ENCODE data around the gene SOCS1.

Gene SOCS1

DNA sequence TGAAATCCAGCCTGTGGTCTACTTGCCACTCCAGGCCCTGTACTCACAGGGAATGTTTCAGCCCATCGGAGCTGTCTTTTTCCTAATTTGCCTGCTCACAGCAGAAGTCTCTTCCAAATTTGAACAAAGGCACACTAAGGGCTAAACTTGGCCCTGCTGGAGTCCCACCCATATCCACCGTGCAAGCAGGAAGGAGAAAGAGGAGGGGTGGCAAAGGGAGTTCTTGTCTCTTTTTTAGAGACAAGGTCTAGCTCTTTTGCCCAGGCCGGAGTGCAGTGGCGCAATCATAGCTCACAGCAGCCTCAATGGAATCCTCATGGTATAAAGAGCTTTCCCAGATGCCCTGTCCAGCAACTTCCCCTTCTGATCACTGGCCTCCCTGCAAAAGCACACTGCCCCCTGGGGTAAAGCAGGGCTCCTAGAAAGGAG lies 27.8 kb upstream of the SOCS1 start:
- DNase-seq = no peak

DNA sequence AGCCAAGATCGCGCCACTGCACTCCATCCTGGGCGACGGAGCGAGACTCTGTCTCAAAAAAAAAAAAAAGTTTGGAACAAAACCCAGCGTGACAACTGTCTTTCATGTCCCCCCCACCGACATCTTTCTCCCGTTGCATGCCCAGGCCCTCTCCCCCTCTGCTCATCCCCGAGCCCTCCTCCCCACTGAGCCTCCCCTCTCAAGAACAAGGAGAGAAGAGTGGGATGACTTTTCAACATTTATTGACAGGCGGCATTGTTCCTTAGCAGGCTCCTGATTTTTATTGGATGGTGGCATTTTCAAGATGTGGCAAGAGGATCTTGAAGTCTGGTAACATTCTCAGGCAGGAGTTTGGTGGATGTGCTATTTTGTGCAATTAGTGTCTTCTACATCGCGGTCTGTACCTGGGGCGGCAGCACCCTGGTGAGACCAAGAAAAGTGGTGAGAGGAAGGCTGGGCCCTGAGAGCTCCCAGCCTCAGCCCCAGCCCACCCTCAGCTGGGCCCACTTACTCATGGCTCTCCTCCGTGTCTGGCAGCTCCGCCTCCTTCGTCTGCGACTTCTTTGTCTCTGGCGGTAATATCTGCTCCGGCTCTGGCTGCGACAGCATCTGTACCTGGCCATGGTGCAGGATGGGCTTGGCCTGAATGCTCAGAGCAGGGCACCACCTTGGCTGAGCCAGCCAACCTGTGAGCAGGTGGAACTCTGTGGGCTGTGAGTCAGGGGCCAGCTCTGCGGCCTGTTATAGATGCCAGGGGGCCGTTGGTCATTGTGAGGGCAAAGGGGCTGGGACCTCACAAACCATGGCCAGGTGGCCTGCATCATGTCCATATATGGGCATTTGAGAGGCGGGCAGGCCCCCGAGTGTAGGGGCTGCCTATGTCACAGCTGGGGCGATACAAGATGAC lies 24.9 kb upstream of the SOCS1 start, which contains the start of gene PRM1:
Gene PRM1, minus strand, starts transcription at position 715 of the 907 bp plus-strand sequence. Its CDS starts 92 bp downstream, at position 623.
- DNase-seq = no peak

DNA sequence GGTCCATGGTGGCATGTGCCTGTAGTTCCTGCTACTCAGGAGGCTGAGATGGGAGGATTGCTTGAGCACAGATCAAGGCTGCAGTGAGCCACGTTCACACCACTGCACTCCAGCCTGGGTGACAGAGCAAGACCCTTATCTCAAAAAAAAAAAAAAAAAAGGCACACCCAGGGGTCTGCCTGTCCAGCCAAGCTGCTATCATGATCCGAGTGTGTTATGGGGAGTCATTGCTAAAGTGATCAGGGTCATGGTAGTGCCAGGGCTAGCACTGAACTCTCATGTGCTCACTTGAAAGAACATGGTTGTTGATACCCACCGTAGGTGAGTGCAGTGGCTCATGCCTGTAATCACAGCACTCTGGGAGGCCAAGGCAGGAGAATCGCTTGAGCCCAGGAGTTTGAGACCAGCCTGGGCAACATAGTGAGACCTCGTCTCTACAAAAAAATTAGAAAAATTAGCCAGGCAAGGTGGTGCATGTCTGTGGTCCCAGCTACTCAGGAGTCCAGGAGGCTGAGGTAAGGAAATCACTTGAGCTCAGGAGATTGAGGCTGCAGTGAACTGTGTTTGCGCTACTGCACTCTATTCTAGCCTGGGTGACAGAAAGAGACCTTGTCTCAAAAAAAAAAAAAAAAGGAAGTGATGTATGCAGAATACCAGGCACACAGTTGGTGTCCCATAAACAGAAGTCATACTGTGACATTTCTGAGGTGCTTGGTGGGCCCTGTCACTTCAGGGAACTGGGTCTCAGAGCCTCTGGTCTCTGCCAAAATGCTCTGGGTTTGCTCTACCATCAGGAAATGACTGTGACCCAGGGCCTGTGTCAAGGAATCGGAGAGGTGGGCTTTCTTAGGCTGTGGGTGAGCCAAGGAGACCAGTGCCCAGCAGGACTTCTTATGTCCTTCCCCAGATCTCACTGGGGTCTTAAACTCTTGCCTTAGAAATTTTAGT lies 23.0 kb upstream of the SOCS1 start:
- DNase-seq = no peak

DNA sequence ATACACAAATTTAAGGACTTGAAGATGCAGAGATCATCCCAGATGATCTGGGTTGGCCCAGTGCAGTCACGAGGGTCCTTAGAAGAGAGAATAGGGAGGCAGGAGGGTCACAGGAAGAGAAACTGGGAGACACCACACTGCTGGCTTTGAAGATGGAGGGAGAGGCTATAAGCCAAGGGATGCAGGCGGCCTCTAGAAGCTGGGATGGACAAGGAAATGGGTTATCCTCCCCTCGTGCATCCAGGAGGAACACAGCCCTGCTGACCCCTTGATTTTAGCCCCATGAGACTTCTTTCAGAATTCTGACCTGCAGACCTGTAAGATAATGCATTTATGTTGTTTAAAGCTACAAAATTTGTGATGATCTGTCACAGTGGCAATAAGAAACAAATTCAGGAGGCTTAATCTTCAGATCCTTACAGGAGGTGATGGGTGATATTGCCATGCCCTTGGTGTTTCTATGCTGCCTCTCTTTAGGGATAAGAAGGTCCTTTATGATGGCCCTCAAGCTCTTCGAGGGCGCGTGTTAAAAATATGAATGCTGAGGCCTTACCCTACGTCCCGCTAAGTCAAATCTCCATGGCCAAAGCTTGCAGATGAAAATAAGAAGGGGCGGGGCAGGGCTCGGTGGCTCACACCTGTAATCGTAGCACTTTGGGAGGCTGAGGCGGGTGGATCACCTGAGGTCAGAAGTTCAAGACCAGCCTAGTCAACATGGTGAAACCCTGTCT lies 21.8 kb upstream of the SOCS1 start:
- no peak for DNase-seq

DNA sequence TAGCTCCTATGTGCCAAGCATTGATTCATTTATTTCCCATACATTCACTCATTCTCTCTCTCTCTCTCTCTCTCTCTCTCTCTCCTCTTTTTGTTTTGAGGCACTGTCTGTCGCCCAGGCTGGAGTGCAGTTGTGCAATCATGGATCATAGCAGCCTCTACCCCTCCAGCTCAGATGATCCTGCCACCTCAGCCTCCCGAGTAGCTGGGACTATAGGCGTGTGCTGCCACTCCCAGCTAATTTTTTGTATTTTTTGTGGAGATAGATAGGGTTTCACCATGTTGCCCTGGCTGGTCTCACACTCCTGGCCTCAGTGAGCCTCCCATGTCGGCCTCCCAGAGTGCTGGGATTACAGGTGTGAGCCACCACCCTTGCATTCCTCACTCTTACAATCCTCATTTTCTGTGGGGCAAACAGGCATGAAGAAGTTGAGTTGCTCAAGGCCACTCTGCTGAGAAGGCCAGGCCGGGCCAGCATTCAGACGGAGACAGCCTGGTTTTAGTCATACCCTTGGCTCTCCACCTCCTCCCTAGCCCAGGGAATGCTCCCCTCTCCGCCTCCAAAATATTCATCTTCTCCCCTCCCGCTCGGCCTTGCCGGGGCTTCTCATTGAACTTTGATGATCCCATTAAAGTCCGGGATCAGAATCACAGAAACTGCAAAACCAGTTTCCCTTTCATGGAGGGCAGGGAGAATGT lies 21.0 kb upstream of the SOCS1 start:
- no peak for DNase-seq

DNA sequence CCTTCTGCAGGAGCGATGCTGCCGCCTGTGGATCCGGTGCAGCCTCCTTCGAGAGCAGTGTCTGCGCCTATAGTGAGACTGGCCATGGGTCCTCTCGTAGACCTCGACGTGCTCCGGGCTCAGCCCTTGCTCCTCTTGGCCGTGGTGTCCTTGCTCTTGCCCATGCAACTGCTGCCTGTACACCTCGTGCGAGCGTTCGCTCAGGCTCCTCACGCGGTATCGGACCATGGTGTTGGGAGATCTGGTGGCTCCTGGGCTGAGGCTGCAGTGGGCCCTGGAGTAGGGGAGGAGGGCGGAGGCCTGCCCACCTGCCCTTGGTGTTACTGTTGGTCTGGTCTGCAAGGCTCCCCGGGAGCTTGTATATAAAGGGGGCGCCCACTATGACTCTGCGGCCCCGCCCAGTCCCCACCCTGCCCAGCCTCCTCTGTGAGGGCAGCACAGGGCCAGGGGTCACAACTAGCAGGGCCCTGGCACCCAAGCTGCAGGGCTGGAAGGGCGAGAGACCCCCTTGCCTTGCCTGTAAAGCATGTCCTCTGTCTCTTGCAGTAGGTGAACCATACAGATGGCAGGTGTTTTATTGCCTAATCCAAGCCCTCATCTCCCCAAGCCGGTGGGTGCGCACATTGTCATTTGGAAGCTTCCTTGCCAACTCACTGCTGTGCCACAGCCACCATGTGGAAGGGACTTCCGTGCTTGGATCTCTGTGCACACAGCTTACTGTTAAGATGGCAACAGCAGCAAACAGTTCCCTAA lies 20.3 kb upstream of the SOCS1 start, which contains the start of gene PRM2:
Gene PRM2, minus strand, starts transcription at position 338 of the 753 bp plus-strand sequence. Its CDS starts 110 bp downstream, at position 228.
- DNase-seq = no peak

DNA sequence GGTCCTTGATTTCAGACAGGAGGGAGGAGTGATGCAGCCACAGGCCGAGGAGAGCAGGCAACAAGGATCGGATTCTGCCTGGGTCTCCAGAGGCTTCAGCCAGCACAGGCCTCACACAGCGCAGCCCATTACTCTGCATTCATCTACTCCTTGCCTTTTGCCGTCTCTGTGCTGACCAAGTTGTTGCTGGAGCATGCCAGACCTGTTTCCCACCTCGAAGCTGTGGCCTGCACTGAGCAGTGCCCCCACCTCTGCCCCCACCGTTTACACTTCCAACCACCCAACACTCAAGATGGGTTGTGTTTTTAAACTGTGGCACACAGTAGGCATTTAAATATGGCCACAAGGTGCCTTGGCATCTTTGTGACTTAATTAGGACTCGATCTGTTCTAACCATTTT lies 19.0 kb upstream of the SOCS1 start:
- DNase-seq = no peak

DNA sequence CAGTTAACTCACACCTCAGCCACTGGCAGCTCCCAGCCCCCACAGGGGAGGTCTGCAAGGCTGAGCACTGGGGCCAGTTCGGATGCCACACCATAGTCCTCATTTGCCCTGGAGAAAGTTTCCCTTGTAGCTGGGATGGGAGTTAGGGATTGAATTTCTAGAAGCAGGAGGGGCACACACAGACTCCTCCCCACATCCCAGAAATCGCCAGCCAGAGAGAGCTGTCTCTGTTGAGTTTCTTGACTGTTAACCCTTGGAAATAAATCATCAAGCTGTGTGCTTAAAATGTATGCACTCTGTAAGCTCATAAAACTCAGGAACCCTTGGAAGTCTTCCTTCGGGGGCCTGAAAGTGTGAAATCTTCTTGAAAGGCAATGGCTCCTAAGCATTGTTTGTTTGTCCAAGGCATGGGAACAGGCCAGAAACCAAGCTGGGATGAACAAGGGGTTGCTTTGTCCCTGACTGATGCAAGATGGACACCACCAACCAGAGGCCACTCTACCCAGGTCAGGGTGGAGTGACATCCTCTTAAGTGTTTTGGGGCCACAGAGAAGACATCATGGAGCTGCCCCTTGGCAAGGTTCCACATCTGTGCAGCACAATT lies 17.8 kb upstream of the SOCS1 start:
- no peak for DNase-seq

DNA sequence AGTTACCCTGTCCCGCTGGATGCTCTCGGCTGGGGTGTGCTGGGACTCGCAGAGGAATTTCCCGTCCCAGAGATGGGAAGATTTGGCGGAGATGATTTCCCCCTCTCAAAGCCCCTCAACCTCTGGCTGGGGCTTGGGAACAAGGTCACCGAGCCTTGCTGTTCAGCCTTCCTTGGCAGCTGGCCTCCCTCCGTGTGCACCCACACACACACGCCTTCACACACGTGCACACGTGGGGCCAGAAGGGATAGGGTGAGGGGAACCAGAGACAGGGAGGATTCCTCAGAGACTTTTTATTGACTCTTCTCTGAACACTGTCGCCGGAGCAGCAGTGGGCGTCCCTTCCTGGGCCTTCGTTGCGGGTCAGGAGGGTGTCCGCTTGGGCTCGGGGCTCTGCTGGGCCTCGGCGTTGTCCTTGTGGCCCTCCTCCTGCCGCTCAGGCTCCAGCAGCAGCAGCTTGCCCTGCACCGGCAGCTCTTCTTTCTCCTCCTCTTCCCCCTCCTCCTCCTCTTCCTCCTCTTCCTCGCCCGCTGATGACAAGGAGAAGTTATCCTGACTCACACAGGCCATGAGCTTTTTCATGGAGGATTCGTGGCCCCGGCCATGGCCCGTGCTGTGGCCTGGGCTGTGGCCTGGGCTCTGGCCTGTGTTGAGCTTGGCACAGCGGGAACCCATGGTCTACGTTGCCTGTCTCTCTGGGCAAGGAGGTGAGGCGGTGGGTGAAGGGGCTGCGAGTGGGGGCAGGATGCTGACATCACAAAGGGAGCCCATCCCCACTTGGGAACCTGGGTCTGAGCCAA lies 17.1 kb upstream of the SOCS1 start, which contains the start of gene PRM3:
Gene PRM3, minus strand, starts transcription at position 709 of the 800 bp plus-strand sequence. Its CDS starts 34 bp downstream, at position 675.
- DNase-seq = no peak

DNA sequence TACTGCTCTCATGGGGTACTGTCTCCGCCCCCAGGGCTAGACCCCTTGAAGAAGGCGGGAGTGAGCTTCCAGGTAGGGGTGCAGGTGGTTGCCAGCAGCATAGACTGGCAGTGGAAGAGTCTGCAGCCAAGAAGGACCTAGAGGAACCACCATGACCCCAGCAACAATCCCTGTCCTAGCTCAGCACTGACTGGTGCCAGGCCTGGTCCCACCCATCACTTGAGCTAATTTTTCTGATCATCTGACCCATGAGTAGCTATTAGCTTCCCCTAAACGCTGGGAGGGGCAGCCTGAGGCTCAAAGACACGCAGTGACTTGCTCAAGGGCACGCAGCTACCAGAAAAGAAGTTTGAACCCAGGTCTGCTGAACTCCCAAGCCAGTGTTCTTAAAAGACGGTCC lies 16.5 kb upstream of the SOCS1 start:
- no peak for DNase-seq

DNA sequence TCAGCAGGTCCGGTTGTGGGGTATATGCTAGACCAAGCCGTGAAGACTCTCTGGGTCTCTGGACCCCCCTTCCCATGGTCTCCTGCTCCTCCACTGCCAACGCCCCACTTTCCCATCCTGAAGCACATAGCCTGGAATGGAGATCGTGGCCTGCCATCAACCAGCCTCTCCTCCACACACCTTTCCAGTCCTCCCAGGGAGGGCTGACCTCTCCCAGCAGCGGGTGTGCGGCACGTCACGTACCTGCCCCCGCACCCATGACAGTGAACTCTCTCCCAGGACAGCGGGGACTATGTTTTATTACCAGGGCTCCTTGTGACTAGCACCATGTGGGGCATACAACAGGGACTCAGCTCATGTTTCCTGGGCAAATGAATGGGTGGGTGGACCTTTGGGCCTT lies 15.6 kb upstream of the SOCS1 start:
- DNase-seq = no peak

DNA sequence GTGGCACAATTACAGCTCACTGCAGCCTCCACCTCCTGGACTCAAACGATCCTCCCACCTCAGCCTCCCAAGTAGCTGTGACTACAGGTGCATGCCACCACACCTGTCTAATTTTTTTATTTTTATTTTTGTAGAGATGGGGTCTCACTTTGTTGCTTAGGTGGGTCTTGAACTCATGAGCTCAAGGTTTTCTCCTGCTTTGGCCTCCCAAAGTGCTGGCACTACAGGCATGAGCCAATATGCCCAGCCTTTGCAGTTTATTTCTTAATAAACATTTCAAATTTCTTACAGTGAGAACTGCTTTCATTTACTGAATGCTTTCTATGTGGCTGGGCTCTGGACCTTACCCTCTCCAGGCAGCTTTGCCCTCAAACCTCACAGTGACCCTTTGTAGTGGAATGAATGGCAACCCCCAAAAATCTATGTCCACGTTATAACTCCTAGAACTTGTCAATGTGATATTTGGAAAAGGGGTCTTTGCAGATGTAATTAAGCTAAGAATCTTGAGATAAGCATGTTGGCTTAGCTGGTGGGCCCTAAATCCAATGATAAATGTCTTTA lies 14.7 kb upstream of the SOCS1 start:
- DNase-seq = no peak

DNA sequence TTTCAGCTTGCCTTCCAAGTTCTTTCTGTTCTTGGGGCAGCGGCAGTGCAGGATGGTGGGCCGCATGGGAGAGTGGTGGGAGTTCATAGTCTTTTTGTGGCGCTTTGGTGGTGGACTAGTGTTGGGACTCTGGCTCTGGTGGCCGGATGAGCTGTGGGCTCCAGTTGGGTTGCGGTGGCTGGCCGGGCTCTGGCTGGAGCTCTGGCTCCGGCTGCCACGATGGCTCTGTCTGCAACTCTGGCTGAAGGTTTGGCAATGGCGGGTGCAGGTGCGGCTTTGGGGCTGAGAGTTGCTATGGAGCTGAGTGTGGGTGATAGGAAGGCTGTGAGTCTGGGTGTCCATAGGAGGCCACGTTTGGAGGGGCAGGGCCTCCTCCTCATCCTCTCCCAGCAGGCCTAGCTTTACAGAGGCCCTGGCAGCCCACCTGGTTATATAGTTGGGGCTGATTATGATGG lies 12.9 kb upstream of the SOCS1 start, which contains the start of gene TNP2:
Gene TNP2, minus strand, starts transcription at position 405 of the 455 bp plus-strand sequence. Its CDS starts 63 bp downstream, at position 342.
- no peak for DNase-seq

DNA sequence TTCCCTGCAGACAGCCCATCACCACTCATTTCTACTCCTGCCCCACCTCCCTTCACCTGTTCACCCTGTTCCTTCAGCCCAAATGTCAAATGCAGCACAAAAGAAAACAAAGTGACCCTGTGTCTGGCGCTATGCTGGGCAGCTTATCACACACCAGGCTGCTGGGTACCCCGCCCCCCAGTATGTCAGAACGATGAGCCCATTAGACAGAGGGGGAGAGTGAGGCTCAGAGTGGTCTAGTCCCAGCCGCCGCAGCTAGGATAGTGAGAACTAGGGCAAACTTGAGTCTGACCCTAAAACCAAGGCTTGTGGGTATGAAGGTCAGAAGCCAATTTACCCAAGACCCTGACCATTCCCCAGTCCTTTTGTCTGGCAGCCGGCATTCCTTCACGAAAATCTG lies 9.1 kb upstream of the SOCS1 start:
- DNase-seq = no peak

DNA sequence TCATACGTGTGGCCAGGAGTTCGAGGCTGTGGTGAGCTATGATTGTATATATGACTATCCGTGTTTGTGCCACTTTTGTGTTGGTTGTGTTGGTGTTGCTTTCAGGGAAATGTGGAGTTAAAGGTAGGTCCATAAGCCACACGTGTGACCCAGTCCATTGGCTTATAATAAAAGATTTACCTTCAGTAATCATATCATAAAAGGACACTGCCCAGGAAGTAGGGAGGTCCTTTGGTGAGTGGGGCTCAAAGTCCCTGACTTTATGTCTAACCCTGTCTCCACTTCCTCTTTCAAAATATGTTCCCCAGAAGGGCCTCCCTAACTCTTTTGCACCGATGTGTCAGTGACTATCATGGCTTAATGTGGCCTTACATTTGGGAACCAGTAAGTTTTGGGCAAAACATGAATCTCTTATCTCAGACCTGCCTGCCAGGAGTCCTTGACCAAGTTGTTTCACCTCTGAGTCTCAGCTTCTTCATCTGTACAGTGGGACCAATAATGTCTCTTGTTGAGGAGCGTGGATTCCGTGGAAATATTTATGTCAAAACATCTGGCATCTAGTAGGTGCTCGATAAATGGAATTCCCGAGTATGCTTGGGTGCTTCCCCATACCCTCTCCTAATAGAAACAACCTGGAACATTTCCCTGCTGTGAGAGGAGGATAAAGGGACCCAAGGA lies 8.3 kb upstream of the SOCS1 start:
- no peak for DNase-seq

DNA sequence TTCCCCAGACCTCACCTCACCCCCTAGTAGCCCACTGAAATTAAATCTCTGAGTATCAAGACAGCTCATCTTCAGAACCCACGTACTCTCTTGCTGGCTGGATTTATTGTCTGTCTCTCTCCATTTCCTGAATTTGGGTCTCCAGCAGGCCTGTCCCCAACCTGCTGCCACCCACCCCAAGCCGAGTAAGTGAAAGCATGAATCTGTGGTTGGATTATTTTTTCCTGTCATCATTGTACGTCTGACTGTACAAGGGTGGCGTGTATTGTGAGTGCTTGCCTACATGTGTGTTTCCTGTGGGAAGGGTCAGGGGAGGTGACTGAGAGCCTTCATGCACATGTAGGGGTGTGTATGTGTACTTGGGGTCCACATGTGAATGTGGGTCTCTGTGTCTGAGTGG lies 7.7 kb upstream of the SOCS1 start:
- DNase-seq = no peak

DNA sequence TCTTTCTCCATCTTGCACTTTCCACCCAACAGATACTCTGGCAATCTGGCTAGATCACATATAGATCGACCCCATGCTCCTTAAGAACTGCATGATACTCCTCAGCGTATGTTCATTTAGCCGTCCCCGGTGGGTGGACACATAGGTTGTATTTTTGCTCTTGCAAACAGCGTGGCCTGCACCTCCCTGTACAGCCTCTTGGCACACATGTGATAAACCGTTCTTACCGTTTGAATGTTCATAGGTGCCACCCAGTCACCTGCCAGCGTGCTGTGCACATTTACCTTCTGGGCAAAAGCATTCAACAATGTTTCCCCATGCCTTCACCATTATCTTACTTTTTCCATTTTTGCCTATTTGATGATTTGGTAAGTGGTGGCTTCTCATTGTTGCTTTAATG lies 6.9 kb upstream of the SOCS1 start:
- DNase-seq = no peak

DNA sequence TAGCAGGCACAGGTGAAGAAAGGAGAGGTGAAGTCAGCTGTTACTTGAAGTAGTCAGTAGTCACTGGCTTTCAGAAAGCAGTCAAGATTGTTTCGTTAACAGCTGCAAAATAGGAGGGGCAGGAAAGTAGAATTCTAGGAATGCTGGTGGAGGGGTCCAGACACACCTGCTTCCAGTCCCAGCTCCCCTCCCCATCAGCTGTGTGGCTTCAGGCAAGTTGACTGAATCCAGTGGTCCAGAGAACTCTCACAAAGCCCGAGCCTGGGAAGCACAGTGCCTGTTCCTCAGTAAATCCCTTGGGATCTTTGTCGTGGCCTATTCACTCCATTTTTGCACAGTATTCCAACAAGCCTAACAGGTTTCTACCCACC lies 4.6 kb upstream of the SOCS1 start:
- DNase-seq = no peak

All from NCI-H2227 treated with DMSO at 0.1 percent for 48 hours (cell line).